T-helper 1 cell (primary cell): ENCODE data around the gene PAX2.
A peak's percentile ranks its signal among the peaks of the same experiment; 100 is the strongest.

ENCODE experiments used
- DNase-seq, 5 donors: peaks; one replicate each; pipeline ENCODE4 v3.0.0-alpha.2; 2012 to 2020

Gene PAX2

GRCh38 chr10:100864036-100864885 lies 118.9 kb downstream of the PAX2 start:
- DNase-seq: no peak

GRCh38 chr10:100864978-100865377 lies 119.6 kb downstream of the PAX2 start:
- DNase-seq: no peak

GRCh38 chr10:100866010-100866409 lies 120.6 kb downstream of the PAX2 start:
- no peak for DNase-seq

- DNase-seq: no peak
Measured at GRCh38 chr10:100866575-100867098, 121.3 kb downstream of the PAX2 start.

- no peak for DNase-seq
Measured at GRCh38 chr10:100867261-100867963, 122.0 kb downstream of the PAX2 start.

- DNase-seq: no peak
Measured at GRCh38 chr10:100868382-100868781, 123.0 kb downstream of the PAX2 start.

GRCh38 chr10:100869399-100869798 lies 124.0 kb downstream of the PAX2 start:
- DNase-seq: no peak

- peak in 3 of 5 donors; percentile 15 to 35 (median 32) for DNase-seq
Measured at GRCh38 chr10:100872034-100872791, 126.8 kb downstream of the PAX2 start.

- DNase-seq: no peak
Measured at GRCh38 chr10:100873146-100873826, 127.9 kb downstream of the PAX2 start.

- DNase-seq: no peak
Measured at GRCh38 chr10:100873827-100874326, 128.5 kb downstream of the PAX2 start.

- no peak for DNase-seq
Measured at GRCh38 chr10:100874702-100875483, 129.5 kb downstream of the PAX2 start.

- no peak for DNase-seq
Measured at GRCh38 chr10:100875484-100876166, 130.2 kb downstream of the PAX2 start.

GRCh38 chr10:100876585-100877460 lies 131.4 kb downstream of the PAX2 start:
- DNase-seq: no peak

- no peak for DNase-seq
Measured at GRCh38 chr10:100877461-100877850, 132.1 kb downstream of the PAX2 start.

- peak in 2 of 5 donors; percentile 5 to 14 for DNase-seq
Measured at GRCh38 chr10:100878291-100878910, 133.0 kb downstream of the PAX2 start.
